HepG2 (cell line): ENCODE measurements around the gene COL4A2. TPM values are rescaled to one million over a fixed set of nuclear protein-coding genes. Genes with fewer than 3 reads are reported as not detected.
"Not testable (repeated sequence)": the region's sequence is repeated elsewhere in the genome, so short reads cannot be mapped to it uniquely, and the experiment has no call there.

Experiments
- ATAC-seq: fragments of 200-7000 bp; cut with Tn5 transposase; 3 replicates; pipeline ENCODE4 v1.9.1; 2020; ENCODE audit warnings: mild to moderate bottlenecking, moderate library complexity
- BruUV-seq: library from RNA; stranded (reverse); fragments of 400-500 nt; replicated peaks from 2 replicates; lab custom pipeline; 2021; lab: Mats Ljungman, UMichigan
- CTCF ChIA-PET: fragments of 300-600 bp; formaldehyde crosslinking; extraction: SDS; loops from one replicate; lab custom pipeline; 2021; ENCODE audit warnings: low total read pairs, inconsistent platforms, low intra/inter-chr PET ratio; lab: Yijun Ruan, JAX
- POLR2A ChIA-PET: fragments of 350-600 bp; sonication (Branson Sonifier 250); formaldehyde crosslinking; loops from one replicate; lab custom pipeline; 2020; ENCODE audit warnings: antibody characterized with exemption, inconsistent platforms; lab: Yijun Ruan, JAX
- DNase-seq: peaks from one replicate; pipeline ENCODE4 v3.0.0-alpha.2; 2015; ENCODE audit warnings: low spot score
- FAIRE-seq: peaks from 3 replicates; lab custom pipeline; 2011; peaks lifted over from hg19 to GRCh38; lab: Jason Lieb, UNC
- H2AFZ ChIP-seq: one replicate; pipeline ENCODE4 v1.6.1; 2011; ENCODE audit warnings: low read length, inconsistent platforms
- H3K27ac ChIP-seq: fragments of 300-600 bp; 3 replicates; pipeline ENCODE4 v1.8.0; 2011; ENCODE audit warnings: mixed run types, mild to moderate bottlenecking, mixed read lengths, low read length, inconsistent platforms; ENCODE audit not compliant: insufficient read depth; ENCODE audit errors: extremely low read length
- H3K27me3 ChIP-seq, 2 experiments: fragments of 200-600 bp in 1 of 2; 2 replicates in 1 of 2; 3 replicates in 1 of 2; pipeline versions ENCODE4 v1.6.0 to v1.8.0; 2011; ENCODE audit warnings: low read length in 2 of 2, mild to moderate bottlenecking in 2 of 2, moderate library complexity in 2 of 2, inconsistent platforms in 1 of 2; ENCODE audit not compliant: insufficient read depth in 2 of 2, control insufficient read depth in 1 of 2
- H3K36me3 ChIP-seq, 2 experiments: fragments of 200-600 bp in 1 of 2; replicated peaks in 1 of 2; 2 replicates in 1 of 2; 3 replicates in 1 of 2; pipeline versions ENCODE4 v1.5.1 to v1.8.0; 2011; ENCODE audit warnings: low read length in 2 of 2, inconsistent platforms in 1 of 2; ENCODE audit not compliant: insufficient read depth in 2 of 2, control insufficient read depth in 1 of 2
- H3K4me1 ChIP-seq: 2 replicates; pipeline ENCODE4 v1.5.1; 2012; ENCODE audit warnings: low read length, inconsistent platforms; ENCODE audit not compliant: insufficient read depth
- H3K4me2 ChIP-seq: 2 replicates; pipeline ENCODE4 v1.6.0; 2011; ENCODE audit warnings: low read depth, low read length, inconsistent platforms
- H3K4me3 ChIP-seq, 3 experiments: fragments of 200-600 bp in 1 of 3; sonication (generic), shearing (Covaris generic) in 1 of 3; replicated peaks in 1 of 3; 2 replicates each; pipeline ENCODE4 v1.5.1; 2011 to 2016; ENCODE audit warnings: low read length in 3 of 3, inconsistent platforms in 2 of 3, low read depth in 2 of 3, mild to moderate bottlenecking in 2 of 3, control low read depth in 1 of 3, mixed read lengths in 1 of 3; ENCODE audit not compliant: insufficient read depth in 1 of 3
- H3K79me2 ChIP-seq: one replicate; pipeline ENCODE4 v1.6.1; 2011; ENCODE audit warnings: low read length, inconsistent platforms; ENCODE audit not compliant: insufficient read depth
- H3K9ac ChIP-seq: 2 replicates; pipeline ENCODE4 v1.6.0; 2011; ENCODE audit warnings: mild to moderate bottlenecking, low read depth, low read length, inconsistent platforms; ENCODE audit not compliant: insufficient read depth
- H3K9me3 ChIP-seq: 2 replicates; pipeline ENCODE4 v1.5.1; 2012; ENCODE audit warnings: mild to moderate bottlenecking, low read length
- H4K20me1 ChIP-seq: 2 replicates; pipeline ENCODE4 v1.6.0; 2011; ENCODE audit warnings: inconsistent platforms, mild to moderate bottlenecking, low read length, moderate library complexity; ENCODE audit not compliant: insufficient read depth
- MAFF ChIP-seq: IDR thresholded peaks from 2 replicates; pipeline ENCODE4 v1.6.1; 2011; ENCODE audit warnings: low read depth, low read length, improper control_type of control experiment
- MAFK ChIP-seq, 2 experiments: IDR thresholded peaks in 1 of 2; conservative IDR thresholded peaks in 1 of 2; 2 replicates each; pipeline ENCODE4 v1.6.1; 2011; ENCODE audit warnings: improper control_type of control experiment in 2 of 2, low read length in 2 of 2
- TRIM22 ChIP-seq: fragments of 450-650 bp; IDR thresholded peaks from 2 replicates; pipeline ENCODE4 v1.6.1; 2017
- ZNF256 ChIP-seq: sonication (generic); formaldehyde crosslinking; conservative IDR thresholded peaks from 2 replicates; pipeline ENCODE4 v1.4.0; 2020; ENCODE audit warnings: missing genetic modification reagents
- ZNF33A ChIP-seq: sonication (generic); formaldehyde crosslinking; IDR thresholded peaks from 2 replicates; pipeline ENCODE4 v1.5.1; 2020; ENCODE audit warnings: missing genetic modification reagents, mild to moderate bottlenecking, moderate library complexity, borderline replicate concordance
- ZNF672 ChIP-seq: sonication (generic); formaldehyde crosslinking; IDR thresholded peaks from 2 replicates; pipeline ENCODE4 v1.8.1; 2022; ENCODE audit warnings: missing genetic modification reagents
- WGBS: methylation state at CpG from one replicate; pipeline ENCODE4 v1.1.6; 2017; ENCODE audit warnings: low lambda C conversion rate; 5-methylcytosine and 5-hydroxymethylcytosine counted together
- in situ Hi-C: cut with HindIII; loops from 2 replicates; pipeline ENCODE4 v1.10.0; 2017; ENCODE audit warnings: low pct_unique_long_range_greater_than_20kb; ENCODE audit not compliant: extremely low pct_ligation_motif_present
- intact Hi-C: fragments of 100-400 bp; cut with micrococcal nuclease; formaldehyde crosslinking; loops from one replicate; pipeline ENCODE4 v1.10.0; 2022; ENCODE audit not compliant: unreplicated experiment
- polyA plus RNA-seq, 8 experiments: library from polyadenylated mRNA; depleted of rRNA in 3 of 8; stranded (reverse) in 7 of 8; unstranded in 1 of 8; fragments of >200 nt; fragmentation: Illumina TruSeq in 4 of 8; extraction: Trizol in 4 of 8; gene quantifications; 2 replicates each; pipeline versions ENCODE4 v1.2.1 to v1.2.3, GENCODE V29; 2011 to 2016; ENCODE audit warnings: low read depth in 4 of 8, missing spikeins in 1 of 8, mixed read lengths in 1 of 8; ENCODE audit not compliant: insufficient read depth in 1 of 8
- total RNA-seq, 5 experiments: library from RNA; depleted of rRNA; stranded (reverse); fragments of >200 nt; fragmentation: Illumina TruSeq; extraction: Trizol; gene quantifications; 2 replicates each; pipeline ENCODE4 v1.2.3, GENCODE V29; 2016; ENCODE audit warnings: low read depth in 1 of 5
- TF ChIP-seq, protein P1 (sequence below), 2 experiments: sonication (generic) in 1 of 2; formaldehyde crosslinking in 1 of 2; IDR thresholded peaks; 2 replicates each; pipeline versions ENCODE4 v1.5.1 to v1.6.1; 2011 to 2020; ENCODE audit warnings: borderline replicate concordance in 1 of 2, low read depth in 1 of 2, low read length in 1 of 2, mild to moderate bottlenecking in 1 of 2, missing genetic modification reagents in 1 of 2, moderate library complexity in 1 of 2

The COL4A2 gene
- total and polyA plus RNA-seq, 2 of the 13 experiments (the other 11 are each of a cell fraction or from before 2014, with no cell fraction given): 0.22 to 1.9 TPM

DNA sequence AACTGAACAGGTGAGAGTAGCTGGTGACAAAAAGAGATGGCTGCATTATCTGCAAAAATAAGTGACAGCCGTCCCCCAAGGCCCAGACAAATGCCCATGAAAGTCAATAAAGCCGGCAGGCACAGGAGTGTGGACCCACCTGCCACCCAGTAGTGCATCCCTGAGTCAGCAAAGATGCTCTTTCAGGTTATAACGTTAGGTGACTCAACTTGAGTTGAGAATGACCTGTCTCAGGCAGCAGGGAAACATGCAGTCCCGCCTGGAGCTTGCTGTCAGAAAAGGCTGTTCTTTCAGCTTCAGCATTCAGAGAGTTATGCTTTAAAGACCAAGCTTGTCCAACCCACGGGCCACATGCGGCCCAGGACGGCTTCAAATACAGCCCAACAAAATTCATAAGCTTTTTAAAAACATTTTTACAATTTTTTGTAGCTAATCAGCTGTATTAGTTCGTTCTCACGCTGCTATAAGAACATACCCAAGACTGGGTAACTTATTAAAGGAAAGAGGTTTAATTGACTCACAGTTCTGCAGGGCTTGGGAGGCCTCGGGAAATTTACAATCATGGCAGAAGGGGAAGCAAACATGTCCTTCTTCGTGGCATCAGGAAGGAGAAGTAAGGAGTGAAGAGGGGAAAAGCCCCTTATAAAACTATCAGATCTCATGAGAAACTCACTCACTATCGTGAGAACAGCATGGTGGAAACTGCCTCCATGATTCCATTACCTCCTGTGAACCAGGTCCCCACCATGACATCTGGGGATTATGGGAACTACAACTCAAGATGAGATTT lies 144.1 kb downstream of the COL4A2 start:
- TF ChIP-seq ZNF672 (CRISPR knock-in tag) (no peak), ZNF256 (no peak), TRIM22 (no peak), ZNF33A (CRISPR knock-in tag) (no peak), MAFF (peak; percentile 41), MAFK (conservative IDR thresholded peaks at IDR 0.05 in 1 of 2, IDR thresholded peaks at IDR 0.05 in 1 of 2; ENCODE audit: low read length in 2 of 2) (peak; percentile 39 to 70)
- TF ChIP-seq, protein P1, sequence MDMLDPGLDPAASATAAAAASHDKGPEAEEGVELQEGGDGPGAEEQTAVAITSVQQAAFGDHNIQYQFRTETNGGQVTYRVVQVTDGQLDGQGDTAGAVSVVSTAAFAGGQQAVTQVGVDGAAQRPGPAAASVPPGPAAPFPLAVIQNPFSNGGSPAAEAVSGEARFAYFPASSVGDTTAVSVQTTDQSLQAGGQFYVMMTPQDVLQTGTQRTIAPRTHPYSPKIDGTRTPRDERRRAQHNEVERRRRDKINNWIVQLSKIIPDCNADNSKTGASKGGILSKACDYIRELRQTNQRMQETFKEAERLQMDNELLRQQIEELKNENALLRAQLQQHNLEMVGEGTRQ (IDR thresholded peaks at IDR 0.05; ENCODE audit: low read depth, low read length): no peak
- TF ChIP-seq, protein P1 (CRISPR knock-in tag; IDR thresholded peaks at IDR 0.05; ENCODE audit: borderline replicate concordance): no peak
- TF ChIP-seq, all 625 proteins: peak for 2
- DNase-seq (no peak), ATAC-seq (no peak), FAIRE-seq (no peak)
- Histone ChIP-seq H3K9ac (no peak overlapping the region), H3K27ac (no peak overlapping the region), H3K9me3 (no peaks in the 10 kb centered on the region), H3K27me3 (peaks cover 3 to 74% of the 10 kb centered on the region in 2 experiments; a peak in 4 of 5 replicates), H2AFZ (no peak overlapping the region), H3K36me3 (no peaks in the 10 kb centered on the region), H3K4me1 (peaks cover 47% of the 10 kb centered on the region), H3K79me2 (no peaks in the 10 kb centered on the region), H3K4me3 (no peak overlapping the region), H3K4me2 (no peak overlapping the region), H4K20me1 (no peaks in the 10 kb centered on the region)
- CTCF ChIA-PET: no interaction called here
- BruUV-seq: no TSS peak
- intact Hi-C loops (loop anchor here (10.0 kb wide), 2 partner anchors 144 to 264 kb away; partner anchors contain the start of gene ING1), in situ Hi-C loops (no loop called here)
- POLR2A ChIA-PET: no interaction called here
- WGBS: 32% methylated on average over 12 of the region's 12 CpGs

- FAIRE-seq, POLR2A ChIA-PET, H3K9ac ChIP-seq, CTCF ChIA-PET, BruUV-seq, DNase-seq, H3K9me3 ChIP-seq, H3K4me2 ChIP-seq, H3K36me3 ChIP-seq, H3K79me2 ChIP-seq, in situ Hi-C loops, H3K4me3 ChIP-seq, H2AFZ ChIP-seq, ATAC-seq, H3K27ac ChIP-seq, H4K20me1 ChIP-seq: not testable (repeated sequence)
- WGBS: 88% methylated on average over 11 of the region's 11 CpGs
- Histone ChIP-seq H3K4me1 (peaks cover 44% of the 10 kb centered on the region), H3K27me3 (peaks cover 1 to 60% of the 10 kb centered on the region in 2 experiments; a peak in 4 of 5 replicates)
- intact Hi-C loops: loop anchor here (10.0 kb wide), 2 partner anchors 142 to 262 kb away; partner anchors contain the start of gene ING1
Measured at GRCh38 chr13:110453091-110453490, 146.0 kb downstream of the COL4A2 start.
